ENCODE data around the gene RPS19.

DNA sequence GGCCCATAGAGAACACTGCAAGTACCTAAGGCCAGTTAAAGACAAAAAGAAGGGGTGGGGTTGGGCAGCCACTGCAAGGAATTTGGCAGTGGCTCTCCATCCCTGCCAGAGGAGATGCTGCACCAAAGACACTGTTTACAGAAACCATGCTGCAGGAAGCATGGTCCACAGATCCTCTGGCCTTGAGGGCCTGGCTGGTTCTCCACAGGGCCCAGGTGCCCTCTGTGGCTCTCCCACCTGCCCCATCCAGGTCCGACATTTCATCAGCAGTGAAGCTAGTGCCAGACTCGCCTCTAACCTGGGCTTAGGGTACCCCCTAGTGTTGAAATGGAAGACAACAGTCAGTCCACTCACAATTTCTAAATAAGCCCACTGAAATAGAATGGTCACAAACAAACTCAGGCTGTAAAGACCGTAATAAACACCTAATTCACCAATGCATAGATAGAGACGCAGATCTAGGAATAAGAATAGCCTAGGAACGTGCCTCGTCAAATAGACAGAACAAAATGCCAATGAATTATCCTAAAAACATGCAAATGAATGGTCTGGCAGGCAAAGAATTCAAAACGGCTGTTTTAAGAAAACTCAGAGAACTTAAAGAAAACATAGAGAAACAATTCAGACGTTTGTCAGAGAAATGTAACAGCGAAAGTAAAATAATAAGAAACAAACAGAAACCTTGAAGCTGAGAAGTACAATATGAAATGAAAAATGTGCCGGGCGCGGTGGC lies 38.9 kb upstream of the RPS19 start:
- TF ChIP-seq, protein P1, sequence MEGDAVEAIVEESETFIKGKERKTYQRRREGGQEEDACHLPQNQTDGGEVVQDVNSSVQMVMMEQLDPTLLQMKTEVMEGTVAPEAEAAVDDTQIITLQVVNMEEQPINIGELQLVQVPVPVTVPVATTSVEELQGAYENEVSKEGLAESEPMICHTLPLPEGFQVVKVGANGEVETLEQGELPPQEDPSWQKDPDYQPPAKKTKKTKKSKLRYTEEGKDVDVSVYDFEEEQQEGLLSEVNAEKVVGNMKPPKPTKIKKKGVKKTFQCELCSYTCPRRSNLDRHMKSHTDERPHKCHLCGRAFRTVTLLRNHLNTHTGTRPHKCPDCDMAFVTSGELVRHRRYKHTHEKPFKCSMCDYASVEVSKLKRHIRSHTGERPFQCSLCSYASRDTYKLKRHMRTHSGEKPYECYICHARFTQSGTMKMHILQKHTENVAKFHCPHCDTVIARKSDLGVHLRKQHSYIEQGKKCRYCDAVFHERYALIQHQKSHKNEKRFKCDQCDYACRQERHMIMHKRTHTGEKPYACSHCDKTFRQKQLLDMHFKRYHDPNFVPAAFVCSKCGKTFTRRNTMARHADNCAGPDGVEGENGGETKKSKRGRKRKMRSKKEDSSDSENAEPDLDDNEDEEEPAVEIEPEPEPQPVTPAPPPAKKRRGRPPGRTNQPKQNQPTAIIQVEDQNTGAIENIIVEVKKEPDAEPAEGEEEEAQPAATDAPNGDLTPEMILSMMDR (IDR thresholded peaks at IDR 0.05), result peak; percentile 73
- TF ChIP-seq SIN3A (IDR thresholded peaks at IDR 0.05; ENCODE audit: borderline replicate concordance, insufficient read depth, low read depth, low read length), result no peak
